ENCODE results near the gene EXOC4. TPM values are rescaled to one million over a fixed set of nuclear protein-coding genes. Genes with fewer than 3 reads are reported as not detected.

The EXOC4 gene
- total and polyA plus RNA-seq, 2 donors (not counting 1 experiment from before 2014, with no cell fraction given): 79.6 to 158 TPM

GRCh38 chr7:134113655-134114054 is 860.8 kb downstream of the EXOC4 start:
- H3K4me2 ChIP-seq (ENCODE audit: extremely low read depth, insufficient read depth, low read length): no peak overlapping the region
- DNase-seq (ENCODE audit: low read depth in 2 of 2): no peak
- H3K79me2 ChIP-seq (ENCODE audit: control insufficient read depth, insufficient read depth, low read length): no peaks in the 10 kb centered on the region
- no peaks in the 10 kb centered on the region for H3K36me3 ChIP-seq (ENCODE audit: control insufficient read depth, insufficient read depth, low read length)
- no peak overlapping the region for H3K4me3 ChIP-seq (replicated peaks in 1 of 4; ENCODE audit: control extremely low read depth in 1 of 4, insufficient read depth in 1 of 4, low read depth in 3 of 4, low read length in 4 of 4)
- H3K4me1 ChIP-seq (ENCODE audit: control insufficient read depth, extremely low read depth, insufficient read depth, low read length): no peaks in the 10 kb centered on the region
- no peaks in the 10 kb centered on the region for H3K9me3 ChIP-seq (ENCODE audit: control insufficient read depth, insufficient read depth, low read depth, low read length)
- H3K27me3 ChIP-seq (ENCODE audit: control insufficient read depth, insufficient read depth, low read length): no peaks in the 10 kb centered on the region
- no peak overlapping the region for H3K27ac ChIP-seq (ENCODE audit: insufficient read depth, low read length)
- no peak overlapping the region for H3K9ac ChIP-seq (ENCODE audit: insufficient read depth, low read length)
- H2AFZ ChIP-seq (ENCODE audit: low read length): no peak overlapping the region
- no peak for TF ChIP-seq EZH2 (IDR thresholded peaks at IDR 0.05; ENCODE audit: low read length, missing control alignments)
- TF ChIP-seq, protein P1, sequence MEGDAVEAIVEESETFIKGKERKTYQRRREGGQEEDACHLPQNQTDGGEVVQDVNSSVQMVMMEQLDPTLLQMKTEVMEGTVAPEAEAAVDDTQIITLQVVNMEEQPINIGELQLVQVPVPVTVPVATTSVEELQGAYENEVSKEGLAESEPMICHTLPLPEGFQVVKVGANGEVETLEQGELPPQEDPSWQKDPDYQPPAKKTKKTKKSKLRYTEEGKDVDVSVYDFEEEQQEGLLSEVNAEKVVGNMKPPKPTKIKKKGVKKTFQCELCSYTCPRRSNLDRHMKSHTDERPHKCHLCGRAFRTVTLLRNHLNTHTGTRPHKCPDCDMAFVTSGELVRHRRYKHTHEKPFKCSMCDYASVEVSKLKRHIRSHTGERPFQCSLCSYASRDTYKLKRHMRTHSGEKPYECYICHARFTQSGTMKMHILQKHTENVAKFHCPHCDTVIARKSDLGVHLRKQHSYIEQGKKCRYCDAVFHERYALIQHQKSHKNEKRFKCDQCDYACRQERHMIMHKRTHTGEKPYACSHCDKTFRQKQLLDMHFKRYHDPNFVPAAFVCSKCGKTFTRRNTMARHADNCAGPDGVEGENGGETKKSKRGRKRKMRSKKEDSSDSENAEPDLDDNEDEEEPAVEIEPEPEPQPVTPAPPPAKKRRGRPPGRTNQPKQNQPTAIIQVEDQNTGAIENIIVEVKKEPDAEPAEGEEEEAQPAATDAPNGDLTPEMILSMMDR (conservative IDR thresholded peaks at IDR 0.05 in 1 of 2, IDR thresholded peaks at IDR 0.05 in 1 of 2; ENCODE audit: low read depth in 1 of 2, low read length in 2 of 2): no peak
- no peaks in the 10 kb centered on the region for H4K20me1 ChIP-seq (ENCODE audit: control insufficient read depth, extremely low read depth, insufficient read depth, low read length)

DNA sequence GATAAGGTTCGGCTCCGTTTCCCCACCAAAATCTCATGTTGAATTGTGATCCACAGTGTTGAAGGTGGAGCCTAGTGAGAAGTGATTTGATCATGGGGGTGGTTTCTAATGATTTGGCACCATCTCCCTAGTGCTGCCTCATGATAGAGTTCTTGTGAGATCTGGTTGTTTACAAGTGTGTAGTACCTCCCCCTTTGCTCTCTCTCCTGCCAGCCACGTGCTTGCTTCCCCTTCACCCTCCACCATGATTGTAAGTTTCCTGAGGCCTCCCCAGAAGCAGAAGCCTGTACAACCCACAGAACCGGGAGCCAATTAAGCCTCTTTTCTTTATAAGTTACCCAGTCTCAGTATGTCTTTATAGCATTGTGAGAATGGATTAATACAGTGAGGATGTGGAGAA is 862.1 kb downstream of the EXOC4 start:
- no peaks in the 10 kb centered on the region for H4K20me1 ChIP-seq (ENCODE audit: control insufficient read depth, extremely low read depth, insufficient read depth, low read length)
- no peaks in the 10 kb centered on the region for H3K36me3 ChIP-seq (ENCODE audit: control insufficient read depth, insufficient read depth, low read length)
- no peaks in the 10 kb centered on the region for H3K4me1 ChIP-seq (ENCODE audit: control insufficient read depth, extremely low read depth, insufficient read depth, low read length)
- H3K27ac ChIP-seq (ENCODE audit: insufficient read depth, low read length): no peak overlapping the region
- no peak overlapping the region for H3K9ac ChIP-seq (ENCODE audit: insufficient read depth, low read length)
- no peak for TF ChIP-seq EZH2 (IDR thresholded peaks at IDR 0.05; ENCODE audit: low read length, missing control alignments)
- TF ChIP-seq, protein P1 (conservative IDR thresholded peaks at IDR 0.05 in 1 of 2, IDR thresholded peaks at IDR 0.05 in 1 of 2; ENCODE audit: low read depth in 1 of 2, low read length in 2 of 2): no peak
- DNase-seq (ENCODE audit: low read depth in 2 of 2): no peak
- no peak overlapping the region for H2AFZ ChIP-seq (ENCODE audit: low read length)
- no peaks in the 10 kb centered on the region for H3K9me3 ChIP-seq (ENCODE audit: control insufficient read depth, insufficient read depth, low read depth, low read length)
- no peak overlapping the region for H3K4me2 ChIP-seq (ENCODE audit: extremely low read depth, insufficient read depth, low read length)
- H3K79me2 ChIP-seq (ENCODE audit: control insufficient read depth, insufficient read depth, low read length): no peaks in the 10 kb centered on the region
- H3K4me3 ChIP-seq (replicated peaks in 1 of 4; ENCODE audit: control extremely low read depth in 1 of 4, insufficient read depth in 1 of 4, low read depth in 3 of 4, low read length in 4 of 4): no peak overlapping the region
- no peaks in the 10 kb centered on the region for H3K27me3 ChIP-seq (ENCODE audit: control insufficient read depth, insufficient read depth, low read length)

Other genes starting within 250 kb of the EXOC4 start
- 88.3 and 94.0 TPM in 2 replicates for gene CHCHD3, start 171.0 kb upstream of the EXOC4 start, total RNA-seq
- 80.8 and 100 TPM in 2 replicates for gene CHCHD3, start 171.0 kb upstream of the EXOC4 start, polyA plus RNA-seq

All from fibroblast of lung (primary cell).